ENCODE measurements around the gene BBX.

The BBX gene

DNA sequence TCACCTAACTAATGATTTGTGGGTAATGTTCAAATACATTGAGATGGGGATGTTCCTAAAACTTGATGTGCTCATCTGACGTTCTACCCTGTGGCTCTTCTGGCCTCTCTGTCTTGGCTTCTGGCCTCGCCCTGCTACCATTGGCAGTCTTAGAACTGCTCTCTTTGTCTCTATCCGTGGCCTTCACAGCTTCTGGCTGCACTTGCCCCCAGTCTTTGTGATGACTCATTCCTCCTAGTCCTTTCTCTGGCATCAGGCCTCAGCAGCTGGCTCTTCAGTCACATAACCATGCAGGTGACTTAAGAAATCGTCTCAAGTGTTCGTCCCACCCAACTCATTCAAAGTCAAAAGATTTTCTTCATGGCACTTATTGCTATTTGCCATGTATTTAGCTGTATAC is 188.1 kb downstream of the BBX start:
- TF ChIP-seq GATA1 (IDR thresholded peaks at IDR 0.05; ENCODE audit: low read depth, low read length), result no peak
- TF ChIP-seq POLR2A (IDR thresholded peaks at IDR 0.05; ENCODE audit: low read length), result no peak
- DNase-seq, result peak in 1 of 2 experiments; percentile 8

DNA sequence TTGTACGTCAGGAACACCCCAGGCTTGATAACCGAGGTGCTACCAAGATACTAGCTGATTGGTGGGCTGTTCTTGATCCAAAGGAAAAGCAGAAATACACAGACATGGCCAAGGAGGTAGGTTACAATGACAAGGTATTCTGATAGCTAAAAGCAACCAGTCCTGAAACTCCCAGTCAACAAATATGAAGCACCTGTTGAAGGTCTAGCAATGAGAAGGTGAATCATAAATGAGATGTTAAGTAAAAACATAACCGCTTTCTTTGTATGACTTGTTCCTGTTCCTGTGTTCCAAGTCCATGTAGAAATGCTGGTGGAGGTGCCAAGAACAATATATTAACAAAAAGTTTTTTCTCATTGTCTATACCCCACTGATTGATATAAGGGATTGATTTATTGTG is 194.0 kb downstream of the BBX start:
- no peak for DNase-seq
- TF ChIP-seq GATA1 (IDR thresholded peaks at IDR 0.05; ENCODE audit: low read depth, low read length) (no peak), POLR2A (IDR thresholded peaks at IDR 0.05; ENCODE audit: low read length) (no peak)

DNA sequence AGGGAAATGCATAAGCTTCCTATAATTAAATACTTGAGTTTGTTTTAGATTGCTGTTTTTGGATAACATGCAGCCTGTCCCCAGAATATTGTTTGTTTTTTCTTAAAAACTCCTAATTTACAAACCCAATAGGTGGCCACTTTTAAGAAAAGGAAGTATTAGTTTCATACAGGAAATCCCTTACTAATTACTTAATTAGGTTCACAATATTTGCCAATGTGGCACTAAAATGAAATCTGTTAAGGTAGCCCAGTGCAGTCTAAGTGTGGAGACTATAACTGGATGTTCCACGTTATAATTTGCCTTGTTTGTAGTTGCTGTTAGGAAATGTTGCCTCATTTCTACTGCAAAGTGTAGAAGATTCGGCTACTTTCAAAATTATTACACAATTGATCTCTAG is 195.8 kb downstream of the BBX start:
- no peak for DNase-seq

DNA sequence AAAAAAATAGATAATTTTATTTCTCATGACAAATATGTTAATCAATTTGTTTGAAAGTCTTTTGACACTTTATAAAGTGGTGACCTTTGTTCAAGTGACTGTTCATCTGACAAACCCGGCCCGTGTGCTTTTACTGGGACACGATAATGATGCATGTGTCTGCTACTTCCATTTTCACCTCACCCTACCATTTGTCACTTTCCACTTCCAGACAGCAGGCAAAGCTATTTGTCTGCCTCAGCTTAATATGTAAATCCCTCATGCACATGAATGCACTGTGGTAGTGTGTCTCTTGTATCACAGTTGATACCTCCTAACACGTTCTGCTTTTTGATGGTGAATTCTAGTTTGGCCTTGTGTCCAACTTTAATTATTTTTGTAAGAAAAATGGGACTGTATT is 204.3 kb downstream of the BBX start:
- DNase-seq, result no peak
- TF ChIP-seq GATA1 (IDR thresholded peaks at IDR 0.05; ENCODE audit: low read depth, low read length) (no peak), POLR2A (IDR thresholded peaks at IDR 0.05; ENCODE audit: low read length) (no peak)

More for the DNA sequence above, 195.8 kb downstream of the BBX start:
- TF ChIP-seq GATA1 (IDR thresholded peaks at IDR 0.05; ENCODE audit: low read depth, low read length) (no peak), POLR2A (IDR thresholded peaks at IDR 0.05; ENCODE audit: low read length) (no peak)

DNA sequence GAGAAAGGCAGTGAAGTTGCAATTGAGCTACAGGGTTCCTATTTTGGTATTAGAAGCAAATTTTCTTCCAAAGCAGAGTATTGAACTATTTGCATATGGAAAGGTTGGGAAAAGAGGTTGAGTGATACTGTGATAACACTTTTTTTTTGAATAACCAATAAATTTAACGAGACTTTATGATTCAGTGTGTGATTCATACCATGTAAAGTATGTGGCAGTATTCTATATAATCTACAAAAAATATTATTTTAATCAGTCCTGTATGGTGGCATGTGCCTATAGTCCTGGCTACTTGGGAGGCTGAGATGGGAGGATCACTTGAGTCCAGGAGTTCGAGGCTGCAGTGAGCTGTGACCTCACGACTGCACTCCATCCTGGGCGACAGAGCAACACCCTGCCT is 206.9 kb downstream of the BBX start:
- TF ChIP-seq POLR2A (IDR thresholded peaks at IDR 0.05; ENCODE audit: low read length) (no peak), GATA1 (IDR thresholded peaks at IDR 0.05; ENCODE audit: low read depth, low read length) (no peak)
- no peak for DNase-seq

DNA sequence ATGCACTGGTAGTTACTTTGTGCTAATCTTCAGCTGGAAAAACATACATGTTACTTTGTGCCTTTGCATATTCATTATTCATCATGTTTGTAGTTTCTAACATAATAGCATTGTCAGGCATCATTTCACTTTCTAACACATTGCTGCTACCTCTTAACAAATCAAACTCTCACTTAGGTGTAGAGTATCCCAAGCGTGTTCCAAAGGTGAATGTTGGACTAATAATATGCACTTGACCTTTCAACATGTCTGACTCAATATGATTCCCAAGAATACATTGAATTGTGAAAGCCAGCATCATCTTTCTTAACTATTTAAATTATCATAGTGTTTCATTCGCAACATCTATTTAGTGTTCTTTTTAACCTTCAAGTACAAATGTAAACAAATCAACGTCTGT is 211.6 kb downstream of the BBX start:
- no peak for DNase-seq
- TF ChIP-seq POLR2A (IDR thresholded peaks at IDR 0.05; ENCODE audit: low read length) (no peak), GATA1 (IDR thresholded peaks at IDR 0.05; ENCODE audit: low read depth, low read length) (no peak)

DNA sequence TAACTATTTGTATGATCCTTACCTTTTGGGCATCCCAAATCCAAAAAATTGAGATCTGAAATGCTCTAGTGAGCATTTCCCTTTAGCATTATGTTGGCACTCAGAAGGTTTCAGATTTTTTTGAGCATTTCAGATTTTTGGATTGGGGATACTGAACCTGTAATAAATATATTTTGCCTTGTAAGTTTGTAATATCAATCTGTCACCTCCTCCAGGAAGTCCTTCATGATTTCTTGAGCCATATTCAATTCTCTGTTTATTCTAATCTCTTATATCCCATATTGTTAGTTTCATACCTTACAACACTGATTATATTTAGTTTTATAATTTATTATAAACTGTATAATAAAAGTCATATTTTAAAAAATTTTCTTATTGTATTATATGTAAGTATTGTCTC is 215.2 kb downstream of the BBX start:
- DNase-seq, result no peak
- TF ChIP-seq POLR2A (IDR thresholded peaks at IDR 0.05; ENCODE audit: low read length), result no peak
- no peak for TF ChIP-seq GATA1 (IDR thresholded peaks at IDR 0.05; ENCODE audit: low read depth, low read length)

DNA sequence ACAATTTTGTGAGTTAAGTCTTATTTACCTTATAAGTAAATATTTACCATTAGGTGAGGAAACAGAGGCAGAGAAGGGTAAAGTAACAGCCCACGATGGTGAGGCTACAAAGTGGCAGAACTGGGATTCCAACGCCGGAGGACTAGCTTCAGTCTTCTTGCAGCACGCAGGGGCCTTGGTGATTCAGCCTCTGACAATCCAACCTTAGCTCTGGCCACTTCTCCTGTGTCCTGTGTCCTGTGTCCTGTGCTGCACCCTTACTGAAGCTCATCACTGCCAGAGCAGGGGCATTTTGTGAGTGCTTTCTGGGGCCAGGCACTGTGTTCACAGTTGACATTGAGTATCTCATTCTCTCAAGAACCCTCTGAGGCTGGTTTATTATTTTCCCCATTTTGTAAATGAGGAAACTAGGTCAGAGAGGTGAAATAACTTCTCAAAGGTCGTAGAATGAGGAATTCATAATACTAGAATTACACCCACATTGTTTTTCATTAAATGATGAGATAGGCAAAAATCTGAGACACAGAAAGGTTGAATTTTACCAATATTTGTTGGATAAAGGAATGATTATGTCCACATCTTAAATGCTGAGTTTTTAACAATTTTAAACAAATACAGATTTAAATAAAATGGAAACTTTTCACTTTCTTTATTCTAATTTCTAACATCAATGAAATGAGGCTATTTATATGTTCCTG is 215.9 kb downstream of the BBX start:
- TF ChIP-seq GATA1 (IDR thresholded peaks at IDR 0.05; ENCODE audit: low read depth, low read length) (no peak), POLR2A (IDR thresholded peaks at IDR 0.05; ENCODE audit: low read length) (no peak)
- no peak for DNase-seq

DNA sequence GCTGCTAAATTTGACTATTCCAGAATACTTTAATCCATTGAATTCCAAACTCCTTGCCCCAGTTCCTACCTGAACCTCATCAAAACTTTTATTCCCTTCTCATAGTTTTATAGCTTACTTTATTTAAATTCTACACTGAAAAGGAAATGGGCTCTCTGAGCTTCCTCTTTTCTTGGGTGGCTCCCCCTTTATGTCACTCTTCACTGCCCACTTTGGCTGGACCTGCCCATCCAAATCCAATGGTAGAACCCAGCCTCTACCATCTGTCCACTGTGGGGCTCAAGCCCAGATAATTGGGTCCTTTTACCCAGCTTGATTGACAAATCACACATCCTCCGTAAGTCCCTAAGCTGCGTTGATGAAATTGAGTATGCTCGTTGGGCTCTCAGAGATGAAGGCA is 216.5 kb downstream of the BBX start:
- no peak for TF ChIP-seq POLR2A (IDR thresholded peaks at IDR 0.05; ENCODE audit: low read length)
- no peak for TF ChIP-seq GATA1 (IDR thresholded peaks at IDR 0.05; ENCODE audit: low read depth, low read length)
- no peak for DNase-seq

DNA sequence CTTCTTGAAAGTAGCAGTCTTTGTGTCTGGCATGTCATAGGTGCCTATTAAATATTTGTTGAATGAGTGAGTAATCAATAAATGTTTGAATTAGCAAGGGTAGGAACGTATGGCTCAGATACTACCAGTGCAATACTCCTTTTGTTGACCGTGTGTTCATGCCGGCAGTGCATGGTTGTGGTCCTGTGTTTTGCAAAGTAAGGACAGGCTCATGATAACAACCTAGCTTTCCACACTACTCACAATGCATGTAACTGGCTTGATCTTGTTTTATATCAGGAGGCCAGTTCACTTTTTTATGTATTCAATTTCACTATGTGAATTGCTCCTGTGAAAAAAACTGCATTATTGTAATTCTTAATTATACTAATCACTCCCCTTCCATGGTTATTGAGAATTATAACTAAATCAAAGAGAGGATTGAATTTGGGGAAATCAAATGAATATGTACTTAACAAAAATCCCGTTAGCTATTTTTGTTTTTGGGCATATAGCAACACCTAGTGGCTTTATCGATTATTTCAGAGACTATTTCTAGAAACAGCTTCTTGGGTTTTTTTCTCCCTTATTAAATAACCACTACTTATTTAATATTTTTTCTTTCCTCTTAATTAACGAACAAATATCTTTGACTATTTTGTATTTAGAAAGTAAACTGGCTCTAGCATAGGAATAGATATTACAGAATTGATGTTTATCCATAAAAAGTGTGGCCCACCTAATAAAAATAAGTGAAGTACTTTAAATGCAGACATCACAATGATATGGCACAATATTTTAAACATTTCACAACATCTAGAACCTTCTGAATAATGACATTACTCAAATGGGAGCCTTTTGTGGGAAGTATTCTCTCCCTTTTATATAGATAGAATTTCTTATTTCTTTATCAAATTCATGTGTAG is 218.5 kb downstream of the BBX start:
- DNase-seq, result peak; percentile 14 to 43
- no peak for TF ChIP-seq GATA1 (IDR thresholded peaks at IDR 0.05; ENCODE audit: low read depth, low read length)
- TF ChIP-seq POLR2A (IDR thresholded peaks at IDR 0.05; ENCODE audit: low read length), result no peak

DNA sequence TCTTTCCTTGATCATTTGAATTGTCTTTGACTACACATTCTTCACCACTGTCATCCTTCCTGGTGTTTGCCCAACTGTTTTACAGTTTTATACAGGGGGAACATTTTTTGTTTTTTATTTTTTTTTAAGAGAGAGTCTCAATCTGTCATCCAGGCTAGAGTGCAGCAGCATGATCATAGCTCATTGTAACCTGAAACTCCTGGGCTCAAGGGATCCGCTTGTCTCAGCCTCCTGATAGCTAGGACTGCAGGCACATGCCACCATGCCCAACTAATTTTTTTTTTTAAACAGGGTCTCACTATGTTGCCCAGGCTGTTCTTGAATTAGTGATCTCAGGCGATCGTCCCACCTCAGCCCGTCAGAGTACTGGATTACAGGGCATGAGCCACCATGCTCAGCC is 222.6 kb downstream of the BBX start:
- DNase-seq, result no peak
- no peak for TF ChIP-seq POLR2A (IDR thresholded peaks at IDR 0.05; ENCODE audit: low read length)
- no peak for TF ChIP-seq GATA1 (IDR thresholded peaks at IDR 0.05; ENCODE audit: low read depth, low read length)

DNA sequence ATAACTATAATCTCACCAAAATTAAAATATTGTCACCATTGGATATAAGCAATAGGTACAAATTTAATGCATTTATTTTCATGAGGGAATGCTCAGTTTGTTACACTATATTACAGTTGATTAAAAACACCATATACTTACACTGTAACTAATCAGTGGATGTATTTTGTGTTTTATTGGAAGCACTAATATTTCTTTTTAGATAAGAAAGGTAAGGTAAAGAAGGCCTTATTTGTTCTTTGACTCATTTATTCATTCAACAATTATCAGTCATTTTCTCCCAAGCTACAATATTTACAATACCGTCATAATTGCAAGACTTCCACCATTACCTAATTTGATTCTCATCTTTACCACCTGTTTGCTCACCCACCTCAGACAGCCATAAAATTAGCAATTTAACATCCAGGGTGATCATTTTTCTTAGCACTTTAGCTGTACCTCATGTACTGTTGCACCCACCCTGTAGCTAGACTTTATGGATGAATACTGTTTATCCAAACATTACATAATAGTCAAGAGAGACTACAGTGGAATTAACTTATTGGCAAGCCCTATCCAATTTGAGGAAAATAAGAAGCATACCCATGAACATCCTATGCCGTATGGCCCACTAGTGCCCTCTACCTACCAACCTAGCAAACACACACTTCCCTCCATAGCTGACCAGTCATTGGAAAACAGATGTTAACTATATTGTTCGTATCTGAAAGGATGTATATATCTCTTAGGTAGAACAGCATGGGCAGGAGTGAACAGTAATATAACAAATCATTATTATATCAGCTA is 229.6 kb downstream of the BBX start:
- peak; percentile 24 to 49 for DNase-seq
- no peak for TF ChIP-seq POLR2A (IDR thresholded peaks at IDR 0.05; ENCODE audit: low read length)
- no peak for TF ChIP-seq GATA1 (IDR thresholded peaks at IDR 0.05; ENCODE audit: low read depth, low read length)

DNA sequence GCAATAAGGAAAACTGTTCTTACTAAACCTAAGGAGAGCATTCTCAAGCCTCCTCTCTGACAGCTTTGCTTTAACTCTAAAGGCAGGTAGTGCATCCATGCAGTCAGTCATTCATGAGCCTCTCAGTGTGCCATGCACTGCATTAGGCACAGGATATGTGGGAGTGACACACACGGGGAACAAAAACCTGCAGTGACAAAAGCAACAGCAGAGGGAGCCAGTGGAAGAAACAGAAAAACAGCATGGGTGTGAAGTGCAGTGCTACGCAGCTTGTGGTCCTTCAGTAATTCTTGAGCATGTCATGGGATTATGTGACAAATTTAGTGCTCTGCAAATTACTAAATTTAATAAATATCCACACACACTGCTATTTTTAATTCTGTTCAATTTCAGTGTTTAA is 230.7 kb downstream of the BBX start:
- DNase-seq, result peak; percentile 45
- no peak for TF ChIP-seq GATA1 (IDR thresholded peaks at IDR 0.05; ENCODE audit: low read depth, low read length)
- TF ChIP-seq POLR2A (IDR thresholded peaks at IDR 0.05; ENCODE audit: low read length), result no peak

DNA sequence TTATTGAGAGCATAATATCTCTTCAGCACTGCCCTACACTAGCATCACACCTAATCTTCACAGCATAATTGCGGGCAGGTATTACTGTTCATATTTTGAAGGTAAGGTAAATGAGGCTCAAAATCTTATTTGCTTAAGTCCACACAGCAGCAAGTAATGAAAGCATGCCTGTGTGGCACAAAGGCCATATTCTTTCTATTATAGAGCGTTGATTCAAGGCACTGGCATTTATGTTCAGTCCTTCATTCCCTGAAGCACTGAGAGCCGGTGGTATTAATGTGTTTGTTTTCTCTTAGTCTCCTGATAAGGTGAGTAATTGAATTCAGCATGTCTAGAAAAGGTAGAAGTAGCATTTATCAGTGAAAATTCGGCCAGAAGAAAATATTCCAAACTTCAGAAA is 231.2 kb downstream of the BBX start:
- DNase-seq, result no peak
- TF ChIP-seq POLR2A (IDR thresholded peaks at IDR 0.05; ENCODE audit: low read length) (no peak), GATA1 (IDR thresholded peaks at IDR 0.05; ENCODE audit: low read depth, low read length) (no peak)
